Measurements from ENCODE around the gene FADS2. TPM values are rescaled to one million over a fixed set of nuclear protein-coding genes. Genes with fewer than 3 reads are reported as not detected.

The FADS2 gene
- total RNA-seq, 2 experiments from 2014 or later, result 0.08 to 0.33 TPM

- ATAC-seq (ENCODE audit: poor library complexity) (no peak), DNase-seq (no peak)
- no peaks in the 10 kb centered on the region for H3K4me1 ChIP-seq (ENCODE audit: insufficient read depth, low read length)
- ChIA-PET POLR2A (no interaction called here), CTCF (no interaction called here)
- H3K27me3 Mint-ChIP-seq, result no peaks in the 10 kb centered on the region
- no peaks in the 10 kb centered on the region for H3K27me3 ChIP-seq (ENCODE audit: control insufficient read depth in 1 of 2, insufficient read depth in 2 of 2, low read length in 2 of 2)
- H3K4me1 Mint-ChIP-seq (ENCODE audit: low read depth), result no peaks in the 10 kb centered on the region
- H3K36me3 Mint-ChIP-seq (ENCODE audit: low read depth), result no peaks in the 10 kb centered on the region
- no peaks in the 10 kb centered on the region for H3K9me3 ChIP-seq (ENCODE audit: control insufficient read depth in 1 of 2, insufficient read depth in 1 of 2, low read length in 2 of 2)
- no peak overlapping the region for H3K27ac Mint-ChIP-seq
- TF ChIP-seq CTCF (IDR thresholded peaks at IDR 0.05), result no peak
- no peak overlapping the region for H3K27ac ChIP-seq (ENCODE audit: low read depth in 1 of 2, low read length in 2 of 2)
- no peak overlapping the region for H3K4me3 ChIP-seq (ENCODE audit: low read length)
- no peak overlapping the region for H3K4me3 Mint-ChIP-seq
- intact Hi-C loops (cut with DNase I, micrococcal nuclease), result no loop called here
- H3K9me3 Mint-ChIP-seq, result no peaks in the 10 kb centered on the region
- H3K36me3 ChIP-seq (ENCODE audit: insufficient read depth, low read length), result no peaks in the 10 kb centered on the region
Observed at GRCh38 chr11:61850687-61851086, 22.6 kb downstream of the FADS2 start.

- no peaks in the 10 kb centered on the region for H3K4me1 Mint-ChIP-seq (ENCODE audit: low read depth)
Observed at GRCh38 chr11:61851113-61851899, 23.2 kb downstream of the FADS2 start.

GRCh38 chr11:61851900-61852295, 23.8 kb downstream of the FADS2 start:
- no peaks in the 10 kb centered on the region for H3K9me3 ChIP-seq (ENCODE audit: control insufficient read depth in 1 of 2, insufficient read depth in 1 of 2, low read length in 2 of 2)
- no peaks in the 10 kb centered on the region for H3K36me3 ChIP-seq (ENCODE audit: insufficient read depth, low read length)
- no peaks in the 10 kb centered on the region for H3K4me1 ChIP-seq (ENCODE audit: insufficient read depth, low read length)
- no peaks in the 10 kb centered on the region for H3K27me3 Mint-ChIP-seq
- ATAC-seq (ENCODE audit: poor library complexity), result no peak
- no peak for DNase-seq
- no peaks in the 10 kb centered on the region for H3K4me1 Mint-ChIP-seq (ENCODE audit: low read depth)
- no peak overlapping the region for H3K4me3 ChIP-seq (ENCODE audit: low read length)
- no peaks in the 10 kb centered on the region for H3K9me3 Mint-ChIP-seq
- no peak for TF ChIP-seq CTCF (IDR thresholded peaks at IDR 0.05)
- intact Hi-C loops (cut with DNase I, micrococcal nuclease), result no loop called here
- CTCF ChIA-PET, result no interaction called here
- H3K27ac ChIP-seq (ENCODE audit: low read depth in 1 of 2, low read length in 2 of 2), result no peak overlapping the region
- H3K36me3 Mint-ChIP-seq (ENCODE audit: low read depth), result no peaks in the 10 kb centered on the region
- no peak overlapping the region for H3K4me3 Mint-ChIP-seq
- no peak overlapping the region for H3K27ac Mint-ChIP-seq
- POLR2A ChIA-PET, result no interaction called here
- no peaks in the 10 kb centered on the region for H3K27me3 ChIP-seq (ENCODE audit: control insufficient read depth in 1 of 2, insufficient read depth in 2 of 2, low read length in 2 of 2)

More at GRCh38 chr11:61851113-61851899, 23.2 kb downstream of the FADS2 start:
- intact Hi-C loops (cut with DNase I, micrococcal nuclease), result no loop called here
- Histone ChIP-seq H3K36me3 (ENCODE audit: insufficient read depth, low read length) (no peaks in the 10 kb centered on the region), H3K4me1 (ENCODE audit: insufficient read depth, low read length) (no peaks in the 10 kb centered on the region), H3K27ac (ENCODE audit: low read depth in 1 of 2, low read length in 2 of 2) (no peak overlapping the region), H3K27me3 (ENCODE audit: control insufficient read depth in 1 of 2, insufficient read depth in 2 of 2, low read length in 2 of 2) (no peaks in the 10 kb centered on the region), H3K4me3 (ENCODE audit: low read length) (no peak overlapping the region), H3K9me3 (ENCODE audit: control insufficient read depth in 1 of 2, insufficient read depth in 1 of 2, low read length in 2 of 2) (no peaks in the 10 kb centered on the region)
- DNase-seq (no peak), ATAC-seq (ENCODE audit: poor library complexity) (no peak)
- POLR2A ChIA-PET, result no interaction called here
- no peak overlapping the region for H3K4me3 Mint-ChIP-seq
- H3K27me3 Mint-ChIP-seq, result no peaks in the 10 kb centered on the region
- no peak for TF ChIP-seq CTCF (IDR thresholded peaks at IDR 0.05)
- CTCF ChIA-PET, result no interaction called here
- no peaks in the 10 kb centered on the region for H3K36me3 Mint-ChIP-seq (ENCODE audit: low read depth)
- H3K27ac Mint-ChIP-seq, result no peak overlapping the region
- H3K9me3 Mint-ChIP-seq, result no peaks in the 10 kb centered on the region

Data from CD4-positive, alpha-beta T cell (primary cell).